GM13976 (cell line): ENCODE results near the gene GJA3.

Source experiments
- DNase-seq: peaks from one replicate; pipeline ENCODE4 v3.0.0; 2012; ENCODE audit warnings: low spot score
- CTCF ChIP-seq: IDR thresholded peaks from 2 replicates; pipeline ENCODE4 v1.5.1; 2012; ENCODE audit warnings: borderline replicate concordance, mild to moderate bottlenecking; ENCODE audit not compliant: insufficient read depth; ENCODE audit errors: extremely low read depth, missing control alignments, control extremely low read depth
- in situ Hi-C: fragments of 300-500 bp; cut with MboI; formaldehyde crosslinking; loops from one replicate; pipeline ENCODE4 v1.12.0; 2022; ENCODE audit warnings: low sequenced_read_pairs, mixed read lengths, inconsistent platforms; ENCODE audit not compliant: unreplicated experiment

GJA3 gene

GRCh38 chr13:20126541-20127261 lies 34.2 kb downstream of the GJA3 start:
- DNase-seq: no peak
- in situ Hi-C loops: no loop called here

GRCh38 chr13:20125783-20126165 lies 35.1 kb downstream of the GJA3 start:
- no peak for TF ChIP-seq CTCF
- no peak for DNase-seq
- in situ Hi-C loops: no loop called here

More at GRCh38 chr13:20126541-20127261, 34.2 kb downstream of the GJA3 start:
- TF ChIP-seq CTCF: no peak

- DNase-seq: no peak
- in situ Hi-C loops: no loop called here
- no peak for TF ChIP-seq CTCF
Observed at GRCh38 chr13:20125129-20125782, 35.6 kb downstream of the GJA3 start.

GRCh38 chr13:20124303-20124702 lies 36.5 kb downstream of the GJA3 start:
- in situ Hi-C loops: no loop called here
- no peak for TF ChIP-seq CTCF
- DNase-seq: no peak

GRCh38 chr13:20121159-20121525 lies 39.7 kb downstream of the GJA3 start:
- no peak for TF ChIP-seq CTCF
- in situ Hi-C loops: no loop called here

GRCh38 chr13:20119960-20120359 lies 40.9 kb downstream of the GJA3 start:
- in situ Hi-C loops: no loop called here
- no peak for TF ChIP-seq CTCF
- DNase-seq: no peak

More at GRCh38 chr13:20121159-20121525, 39.7 kb downstream of the GJA3 start:
- DNase-seq: no peak
